MCF 10A (cell line): ENCODE results near the gene TANC1. TPM values are rescaled to one million over a fixed set of nuclear protein-coding genes. Genes with fewer than 3 reads are reported as not detected.

ENCODE experiments used
- BruUV-seq: library from RNA; stranded (reverse); fragments of 400-500 nt; replicated peaks from 2 replicates; lab custom pipeline; 2021; lab: Mats Ljungman, UMichigan
- CTCF ChIA-PET: fragments of 300-600 bp; sonication (Branson Sonifier 250); formaldehyde crosslinking; extraction: SDS; loops from one replicate; lab custom pipeline; 2021; ENCODE audit warnings: antibody characterized with exemption, inconsistent platforms; lab: Yijun Ruan, JAX
- POLR2A ChIA-PET: fragments of 300-600, 350-650 bp; sonication (Branson Sonifier 250); formaldehyde crosslinking; extraction: SDS; loops from one replicate; lab custom pipeline; 2020; ENCODE audit warnings: antibody characterized with exemption, inconsistent platforms; lab: Yijun Ruan, JAX
- DNase-seq: peaks from one replicate; pipeline ENCODE4 v3.0.0-alpha.2; 2018; ENCODE audit not compliant: unreplicated experiment
- H3K27ac Mint-ChIP-seq: one replicate; pipeline ENCODE4 v1.8.0; 2022; ENCODE audit warnings: mild to moderate bottlenecking, low read depth, mixed read lengths; ENCODE audit not compliant: unreplicated experiment
- H3K27me3 Mint-ChIP-seq: one replicate; pipeline ENCODE4 v1.8.0; 2022; ENCODE audit warnings: mixed read lengths; ENCODE audit not compliant: insufficient read depth, unreplicated experiment
- H3K36me3 Mint-ChIP-seq: one replicate; pipeline ENCODE4 v1.8.0; 2022; ENCODE audit warnings: mild to moderate bottlenecking, moderate library complexity, mixed read lengths; ENCODE audit not compliant: insufficient read depth, unreplicated experiment
- H3K4me1 Mint-ChIP-seq: one replicate; pipeline ENCODE4 v1.8.0; 2022; ENCODE audit warnings: mixed read lengths; ENCODE audit not compliant: insufficient read depth, unreplicated experiment
- H3K4me3 Mint-ChIP-seq: one replicate; pipeline ENCODE4 v1.8.0; 2022; ENCODE audit warnings: mild to moderate bottlenecking, moderate library complexity, mixed read lengths; ENCODE audit not compliant: unreplicated experiment
- H3K9me3 Mint-ChIP-seq: one replicate; pipeline ENCODE4 v1.8.0; 2022; ENCODE audit warnings: mixed read lengths; ENCODE audit not compliant: unreplicated experiment
- intact Hi-C: fragments of 100-400 bp; cut with micrococcal nuclease; formaldehyde crosslinking; loops from 2 replicates; pipeline ENCODE4 v1.14.1; 2022
- total RNA-seq: library from RNA; stranded (reverse); gene quantifications from 2 replicates; pipeline ENCODE4 v1.2.3, GENCODE V29; 2022
- TF ChIP-seq, protein P1 (sequence below): fragments of 200-600 bp; IDR thresholded peaks from one replicate; pipeline ENCODE4 v1.8.0; 2022; ENCODE audit warnings: antibody characterized with exemption, mild to moderate bottlenecking; ENCODE audit not compliant: unreplicated experiment

Gene TANC1
- total RNA-seq, 1 experiment from 2014 or later: 35.3 TPM

DNA sequence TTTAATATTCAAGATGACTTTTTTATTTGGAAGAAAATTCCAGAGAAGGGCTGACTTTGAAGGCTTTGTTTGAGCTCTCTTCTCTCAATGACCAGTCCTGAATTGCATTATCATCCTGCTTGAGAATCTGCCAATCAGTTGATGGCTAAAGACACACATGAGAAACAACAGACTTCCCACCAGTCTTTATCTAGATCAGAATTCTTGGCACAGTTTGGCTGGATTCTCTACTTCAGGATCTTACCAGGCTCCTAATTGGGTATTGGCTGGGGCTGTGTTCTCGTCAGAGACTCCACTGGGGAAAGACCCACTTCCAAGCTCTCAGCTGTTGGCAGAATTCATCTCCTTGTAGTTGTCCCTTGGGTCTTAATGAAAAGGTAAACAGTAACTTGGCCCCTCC, 232.1 kb downstream of the TANC1 start:
- POLR2A ChIA-PET: no interaction called here
- CTCF ChIA-PET: interaction anchor here (0.9 to 1.1 kb wide), 2 partner anchors 16 to 77 kb away, joined by 3 read pairs; no protein-coding TSS in a partner anchor
- H3K27me3 Mint-ChIP-seq: no peaks in the 10 kb centered on the region
- H3K27ac Mint-ChIP-seq: no peak overlapping the region
- TF ChIP-seq, protein P1, sequence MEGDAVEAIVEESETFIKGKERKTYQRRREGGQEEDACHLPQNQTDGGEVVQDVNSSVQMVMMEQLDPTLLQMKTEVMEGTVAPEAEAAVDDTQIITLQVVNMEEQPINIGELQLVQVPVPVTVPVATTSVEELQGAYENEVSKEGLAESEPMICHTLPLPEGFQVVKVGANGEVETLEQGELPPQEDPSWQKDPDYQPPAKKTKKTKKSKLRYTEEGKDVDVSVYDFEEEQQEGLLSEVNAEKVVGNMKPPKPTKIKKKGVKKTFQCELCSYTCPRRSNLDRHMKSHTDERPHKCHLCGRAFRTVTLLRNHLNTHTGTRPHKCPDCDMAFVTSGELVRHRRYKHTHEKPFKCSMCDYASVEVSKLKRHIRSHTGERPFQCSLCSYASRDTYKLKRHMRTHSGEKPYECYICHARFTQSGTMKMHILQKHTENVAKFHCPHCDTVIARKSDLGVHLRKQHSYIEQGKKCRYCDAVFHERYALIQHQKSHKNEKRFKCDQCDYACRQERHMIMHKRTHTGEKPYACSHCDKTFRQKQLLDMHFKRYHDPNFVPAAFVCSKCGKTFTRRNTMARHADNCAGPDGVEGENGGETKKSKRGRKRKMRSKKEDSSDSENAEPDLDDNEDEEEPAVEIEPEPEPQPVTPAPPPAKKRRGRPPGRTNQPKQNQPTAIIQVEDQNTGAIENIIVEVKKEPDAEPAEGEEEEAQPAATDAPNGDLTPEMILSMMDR: no peak
- H3K4me1 Mint-ChIP-seq: no peaks in the 10 kb centered on the region
- peaks cover 80% of the 10 kb centered on the region for H3K36me3 Mint-ChIP-seq
- no TSS peak for BruUV-seq
- no peak overlapping the region for H3K4me3 Mint-ChIP-seq
- intact Hi-C loops: no loop called here
- no peak for DNase-seq
- H3K9me3 Mint-ChIP-seq: no peaks in the 10 kb centered on the region

DNA sequence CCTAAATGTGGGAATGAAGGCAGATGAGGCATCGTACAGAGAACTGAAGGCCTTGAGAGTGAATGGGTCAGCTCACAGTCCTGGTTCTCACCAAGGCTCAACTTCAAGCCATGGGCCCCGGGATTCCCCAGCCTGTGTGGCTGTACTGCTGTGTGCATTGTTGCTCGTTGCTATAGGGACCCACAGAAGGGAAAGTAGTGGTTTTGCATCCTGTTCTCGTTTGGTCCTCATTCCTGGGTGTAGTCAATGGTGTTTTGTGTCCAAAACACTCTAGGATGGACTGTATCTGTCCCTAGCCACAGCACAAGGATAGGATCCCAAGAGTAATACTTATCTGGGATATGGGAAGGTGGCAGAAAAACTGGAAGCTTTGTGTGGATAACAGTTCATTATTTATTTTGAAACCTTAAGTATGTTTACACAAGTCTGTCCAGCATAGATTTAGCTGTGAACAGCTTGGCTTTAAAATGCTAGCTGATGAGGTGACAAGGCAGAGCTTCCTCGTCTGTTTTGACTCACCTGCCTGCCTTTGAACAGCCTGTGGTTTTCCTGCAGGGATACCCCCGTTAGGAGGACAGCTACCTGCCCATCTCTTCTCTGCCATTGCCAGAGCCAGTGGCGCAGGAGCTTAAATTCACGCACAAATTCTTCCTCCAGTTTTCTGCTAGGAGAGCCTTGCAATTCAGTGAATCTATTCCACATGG, 233.1 kb downstream of the TANC1 start:
- BruUV-seq: no TSS peak
- Mint-ChIP-seq H3K9me3 (no peaks in the 10 kb centered on the region), H3K4me3 (no peak overlapping the region), H3K4me1 (no peaks in the 10 kb centered on the region), H3K36me3 (peaks cover 82% of the 10 kb centered on the region), H3K27ac (no peak overlapping the region), H3K27me3 (no peaks in the 10 kb centered on the region)
- ChIA-PET POLR2A (interaction anchor here (0.6 kb wide), 1 partner anchor 14 kb away, joined by 3 read pairs; no protein-coding TSS in a partner anchor), CTCF (interaction anchor here (0.6 to 0.9 kb wide), 3 partner anchors 19 to 528 kb away, joined by 3 read pairs; no protein-coding TSS in a partner anchor)
- TF ChIP-seq, protein P1: no peak
- DNase-seq: no peak
- intact Hi-C loops: no loop called here

DNA sequence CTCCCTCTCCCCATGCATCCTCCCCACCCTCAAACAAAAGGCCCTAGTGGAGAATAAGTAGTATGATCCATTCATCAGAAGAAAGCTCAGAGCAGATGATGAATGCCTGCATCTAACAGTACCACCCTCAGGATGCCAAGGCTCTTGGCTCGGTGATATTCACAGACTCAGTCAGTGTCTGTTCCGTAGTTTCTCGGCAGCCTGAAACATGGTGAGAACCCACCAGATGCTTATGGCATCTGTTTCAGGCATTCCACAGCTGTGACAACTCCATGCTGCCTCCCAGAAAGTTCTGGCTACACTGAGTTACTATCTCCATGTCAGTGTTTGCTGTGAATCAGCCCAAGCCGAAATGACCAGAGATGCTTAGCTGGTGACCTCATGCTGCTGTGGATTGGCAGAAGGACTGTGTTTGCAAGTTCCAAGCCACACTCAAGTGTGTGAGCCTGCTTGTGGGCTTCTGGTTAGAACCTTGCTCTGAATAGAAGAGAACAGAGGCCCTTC, 234.2 kb downstream of the TANC1 start:
- DNase-seq: no peak
- POLR2A ChIA-PET: no interaction called here
- TF ChIP-seq, protein P1: no peak
- intact Hi-C loops: no loop called here
- CTCF ChIA-PET: interaction anchor here (0.9 to 1.3 kb wide), 3 partner anchors 27 to 527 kb away, joined by 3 to 5 read pairs (median 4); no protein-coding TSS in a partner anchor
- H3K27ac Mint-ChIP-seq: no peak overlapping the region
- H3K9me3 Mint-ChIP-seq: no peaks in the 10 kb centered on the region
- BruUV-seq: no TSS peak
- H3K4me1 Mint-ChIP-seq: no peaks in the 10 kb centered on the region
- H3K4me3 Mint-ChIP-seq: no peak overlapping the region
- no peaks in the 10 kb centered on the region for H3K27me3 Mint-ChIP-seq
- peaks cover 85% of the 10 kb centered on the region for H3K36me3 Mint-ChIP-seq

GRCh38 chr2:159204381-159205144, 236.1 kb downstream of the TANC1 start:
- POLR2A ChIA-PET: interaction anchor here (0.6 kb wide), 1 partner anchor 50 kb away, joined by 3 read pairs; no protein-coding TSS in a partner anchor
- H3K9me3 Mint-ChIP-seq: no peaks in the 10 kb centered on the region
- no peak for DNase-seq
- H3K36me3 Mint-ChIP-seq: peaks cover 70% of the 10 kb centered on the region
- TF ChIP-seq, protein P1: no peak
- CTCF ChIA-PET: interaction anchor here (0.6 kb wide), 1 partner anchor 317 kb away, joined by 3 read pairs; no protein-coding TSS in a partner anchor
- intact Hi-C loops: no loop called here
- no TSS peak for BruUV-seq
- H3K27me3 Mint-ChIP-seq: no peaks in the 10 kb centered on the region
- no peak overlapping the region for H3K27ac Mint-ChIP-seq
- H3K4me1 Mint-ChIP-seq: no peaks in the 10 kb centered on the region
- H3K4me3 Mint-ChIP-seq: no peak overlapping the region
